ENCODE data around the gene MERTK. TPM values are rescaled to one million over a fixed set of nuclear protein-coding genes. Genes with fewer than 3 reads are reported as not detected.
A peak's percentile ranks its signal among the peaks of the same experiment; 100 is the strongest.

The MERTK gene
- total and polyA plus RNA-seq, 2 of the 13 experiments (the other 11 are each of a cell fraction or from before 2014, with no cell fraction given): 37.3 to 44.7 TPM

GRCh38 chr2:111944531-111945210, 46.3 kb downstream of the MERTK start (continued):
- TF ChIP-seq ZNF609 (CRISPR knock-in tag; IDR thresholded peaks at IDR 0.05; ENCODE audit: borderline replicate concordance) (peak; percentile 30; the same call in 1 of the 2 replicates), PHF5A (CRISPR knock-in tag; IDR thresholded peaks at IDR 0.05; ENCODE audit: low read depth, unreplicated experiment) (no peak), JARID2 (CRISPR knock-in tag; IDR thresholded peaks at IDR 0.05; ENCODE audit: insufficient replicate concordance) (no peak), KDM6A (CRISPR knock-in tag; IDR thresholded peaks at IDR 0.05; ENCODE audit: low read depth) (peak; percentile 62; the same call in 1 of the 2 replicates), LRRFIP1 (CRISPR knock-in tag; conservative IDR thresholded peaks at IDR 0.05) (no peak), SP5 (CRISPR knock-in tag; IDR thresholded peaks at IDR 0.05; ENCODE audit: borderline replicate concordance, low read depth) (no peak), IKZF5 (CRISPR knock-in tag; IDR thresholded peaks at IDR 0.05) (0 out of 2 replicates have a peak, but pooled peaks have one; percentile 35), ZNF3 (CRISPR knock-in tag; IDR thresholded peaks at IDR 0.05) (no peak), ZNF740 (CRISPR knock-in tag; IDR thresholded peaks at IDR 0.05) (no peak), ZFP36L1 (CRISPR knock-in tag; IDR thresholded peaks at IDR 0.05) (no peak), MTF2 (CRISPR knock-in tag; IDR thresholded peaks at IDR 0.05; ENCODE audit: borderline replicate concordance) (no peak), CENPT (CRISPR knock-in tag; IDR thresholded peaks at IDR 0.05; ENCODE audit: low read depth) (no peak), UBTF (CRISPR knock-in tag; IDR thresholded peaks at IDR 0.05) (no peak), RARA (CRISPR knock-in tag; IDR thresholded peaks at IDR 0.05) (peak; percentile 30; the same call in 1 of the 2 replicates), JDP2 (CRISPR knock-in tag; IDR thresholded peaks at IDR 0.05; ENCODE audit: borderline replicate concordance) (no peak), ZNF562 (CRISPR knock-in tag; IDR thresholded peaks at IDR 0.05; ENCODE audit: borderline replicate concordance) (no peak), SRSF4 (IDR thresholded peaks at IDR 0.05; ENCODE audit: low read depth, low read length, poor library complexity, severe bottlenecking) (no peak)
